Adrenal gland (tissue), 12 donors: ENCODE data around the gene PARD6B. TPM values are rescaled to one million over a fixed set of nuclear protein-coding genes. Genes with fewer than 3 reads are reported as not detected.
"Not testable (repeated sequence)": the region's sequence is repeated elsewhere in the genome, so short reads cannot be mapped to it uniquely, and the experiment has no call there.

Source experiments
- DNase-seq, 7 donors: peaks; one replicate each; pipeline ENCODE4 v3.0.0-alpha.2; 2019 to 2020
- H3K27ac ChIP-seq, 5 donors: fragments of 200-600 bp; sonication (generic) in 4 of 5; 1 replicate in 3 of 5; 2 replicates in 2 of 5; pipeline versions ENCODE4 v1.5.1 to v1.8.0; 2016 to 2020; ENCODE audit warnings: mild to moderate bottlenecking in 1 of 5
- H3K27me3 ChIP-seq: fragments of 200-600 bp; 2 replicates; pipeline ENCODE4 v1.8.0; 2021
- H3K36me3 ChIP-seq, 2 donors: fragments of 200-600 bp; replicated peaks in 1 of 2; 1 replicate in 1 of 2; 2 replicates in 1 of 2; pipeline versions ENCODE4 v1.5.1 to v1.8.0; 2018 to 2022
- H3K4me1 ChIP-seq, 2 donors: fragments of 200-600 bp; replicated peaks in 1 of 2; 1 replicate in 1 of 2; 2 replicates in 1 of 2; pipeline versions ENCODE4 v1.5.1 to v1.8.0; 2018 to 2021
- H3K4me3 ChIP-seq, 4 donors: fragments of 200-600 bp; sonication (generic) in 3 of 4; one replicate each; pipeline ENCODE4 v1.5.1; 2016 to 2018
- H3K9me3 ChIP-seq, 3 donors: fragments of 200-600 bp; sonication (generic) in 1 of 3; replicated peaks in 1 of 3; 1 replicate in 2 of 3; 2 replicates in 1 of 3; pipeline versions ENCODE4 v1.5.1 to v1.8.0; 2016 to 2021
- CTCF ChIP-seq, 6 experiments: fragments of 450-650 bp in 4 of 6; fragments of 200-600 bp in 2 of 6; sonication (generic) in 1 of 6; IDR thresholded peaks; 1 replicate in 5 of 6; 2 replicates in 1 of 6; pipeline versions ENCODE4 v1.5.1 to v1.8.0; 2016 to 2021; ENCODE audit warnings: antibody characterized with exemption in 6 of 6, mild to moderate bottlenecking in 2 of 6, moderate library complexity in 1 of 6
- POLR2A ChIP-seq, 2 donors: fragments of 450-650 bp; IDR thresholded peaks; one replicate each; pipeline ENCODE4 v1.6.1; 2017; ENCODE audit warnings: antibody characterized with exemption in 2 of 2, mild to moderate bottlenecking in 2 of 2, moderate library complexity in 1 of 2
- WGBS, 4 donors: extraction: QIAGEN DNeasy Blood & Tissue Kit in 2 of 4; methylation state at CpG; one replicate each; pipeline versions ENCODE4 v1.1.5 to v1.1.7; 2013 to 2017; 5-methylcytosine and 5-hydroxymethylcytosine counted together
- intact Hi-C, 2 donors: fragments of 100-400 bp; cut with DNase I; formaldehyde crosslinking; loops; one replicate each; pipeline versions ENCODE4 v1.14.1 to v1.15.0; 2022 to 2023
- polyA plus RNA-seq, 3 donors: library from polyadenylated mRNA; stranded (reverse); fragments of 200-250 nt in 2 of 3; fragments of 350-450 nt in 1 of 3; fragmentation: Illumina TruSeq in 1 of 3; extraction: RNeasy Lipid Tissue Mini Kit (QIAGEN cat#74804) in 1 of 3; gene quantifications; one replicate each; pipeline ENCODE4 v1.2.3, GENCODE V29; 2013 to 2014
- total RNA-seq, 9 donors: library from RNA; depleted of rRNA in 4 of 9; stranded (reverse); fragments of >200 nt in 4 of 9; fragments of 120-200 nt in 1 of 9; fragmentation: NEBNext Ultra II Directional in 1 of 9; extraction: Animal tissue kit (Norgen Biotek cat#: 25700) in 1 of 9; gene quantifications; one replicate each; pipeline versions ENCODE4 v1.1.0 to v1.2.4, GENCODE V29; 2013 to 2023
- donor health status: healthy with polysubstance abuse.
- donor health status: Bipolar disorder and iron deficiency.
- donor health status: DM: yes; HTN: yes; CAD: no.
- donor health status: DM: no; HTN: no; CAD: no.
- donor health status: DM: no; HTN: no; CAD: no.
- donor health status: DM: yes; HTN: yes; CAD: no.

Gene PARD6B
- total and polyA plus RNA-seq, 12 donors, result 1.1 to 10.8 (median 5.3) TPM

- Histone ChIP-seq H3K36me3 (no peaks in the 10 kb centered on the region), H3K27me3 (no peaks in the 10 kb centered on the region), H3K4me1 (peaks cover 0 to 8% of the 10 kb centered on the region in 2 donors), H3K27ac (no peak overlapping the region), H3K9me3 (no peaks in the 10 kb centered on the region), H3K4me3 (no peak overlapping the region)
- no peak for TF ChIP-seq CTCF (IDR thresholded peaks at IDR 0.05)
- no peak for TF ChIP-seq POLR2A (IDR thresholded peaks at IDR 0.05)
- 84 to 90% (median 88%) methylated on average over 9 to 13 of the region's 13 CpGs for WGBS, 4 donors
- no peak for DNase-seq
- intact Hi-C loops, result loop anchor here (5.0 to 10.0 kb wide), 2 partner anchors 505 to 508 kb away; no protein-coding TSS in a partner anchor
These were observed 68.0 kb downstream of the PARD6B start for GRCh38 chr20:50799176-50799889.

GRCh38 chr20:50799890-50800550 is 68.6 kb downstream of the PARD6B start:
- Histone ChIP-seq H3K4me3 (no peak overlapping the region), H3K36me3 (no peaks in the 10 kb centered on the region), H3K9me3 (no peaks in the 10 kb centered on the region), H3K27ac (no peak overlapping the region), H3K4me1 (peaks cover 0 to 6% of the 10 kb centered on the region in 2 donors), H3K27me3 (no peaks in the 10 kb centered on the region)
- 87 to 92% (median 89%) methylated on average over 8 of the region's 8 CpGs for WGBS, 4 donors
- no peak for DNase-seq
- intact Hi-C loops, result loop anchor here (5.0 to 10.0 kb wide), 2 partner anchors 505 to 507 kb away; no protein-coding TSS in a partner anchor
- TF ChIP-seq CTCF (IDR thresholded peaks at IDR 0.05) (no peak), POLR2A (IDR thresholded peaks at IDR 0.05) (no peak)

GRCh38 chr20:50800986-50801746 is 69.8 kb downstream of the PARD6B start:
- 90 to 93% (median 91%) methylated on average over 11 to 13 of the region's 13 CpGs for WGBS, 4 donors
- intact Hi-C loops, H3K27me3 ChIP-seq, H3K9me3 ChIP-seq, DNase-seq, H3K27ac ChIP-seq, H3K4me1 ChIP-seq, H3K36me3 ChIP-seq, H3K4me3 ChIP-seq: not testable (repeated sequence)

- H3K4me1 ChIP-seq, result no peaks in the 10 kb centered on the region
- WGBS, 4 donors, result 89 to 98% (median 91%) methylated on average over 4 to 5 of the region's 5 CpGs
- intact Hi-C loops, result no loop called here
- no peaks in the 10 kb centered on the region for H3K9me3 ChIP-seq
- H3K27ac ChIP-seq, result no peak overlapping the region
- H3K4me3 ChIP-seq, result no peak overlapping the region
- DNase-seq, result no peak
- no peaks in the 10 kb centered on the region for H3K27me3 ChIP-seq
- TF ChIP-seq POLR2A (IDR thresholded peaks at IDR 0.05) (no peak), CTCF (IDR thresholded peaks at IDR 0.05) (no peak)
- H3K36me3 ChIP-seq, result no peaks in the 10 kb centered on the region
These were observed 70.4 kb downstream of the PARD6B start for GRCh38 chr20:50801747-50802125.
